K562 (cell line): ENCODE data around the gene FUT6. TPM values are rescaled to one million over a fixed set of nuclear protein-coding genes. Genes with fewer than 3 reads are reported as not detected.
A peak's percentile ranks its signal among the peaks of the same experiment; 100 is the strongest.

Experiments used
- DIDO1 ChIP-seq: fragments of 450-650 bp; IDR thresholded peaks from 2 replicates; pipeline ENCODE4 v1.6.1; 2016; ENCODE audit warnings: low read depth, missing biosample characterization, missing genetic modification characterization
- DMBX1 ChIP-seq: fragments of 250-450 bp; sonication (Bioruptor Pico); IDR thresholded peaks from 2 replicates; pipeline ENCODE4 v1.8.0; 2022; ENCODE audit warnings: inconsistent platforms, mild to moderate bottlenecking, moderate library complexity, borderline replicate concordance
- ELF1 ChIP-seq: fragments of 200-800 bp; sonication (Bioruptor generic); IDR thresholded peaks from 2 replicates; pipeline ENCODE4 v1.6.1; 2016; ENCODE audit warnings: missing genetic modification characterization, missing compliant biosample characterization
- EP300 ChIP-seq: IDR thresholded peaks from 2 replicates; pipeline ENCODE4 v1.6.1; 2012; ENCODE audit warnings: low read length, improper control_type of control experiment
- ETV1 ChIP-seq: fragments of 450-650 bp; conservative IDR thresholded peaks from 2 replicates; pipeline ENCODE4 v1.6.1; 2016; ENCODE audit warnings: missing genetic modification characterization, control low read depth, low read depth, missing compliant biosample characterization
- FOXO4 ChIP-seq: fragments of 450-650 bp; formaldehyde crosslinking; IDR thresholded peaks from 2 replicates; pipeline ENCODE4 v1.4.0; 2020; ENCODE audit warnings: mild to moderate bottlenecking, moderate library complexity
- HDAC3 ChIP-seq: fragments of 450-650 bp; IDR thresholded peaks from 2 replicates; pipeline ENCODE4 v1.6.1; 2018; ENCODE audit warnings: borderline replicate concordance, mild to moderate bottlenecking, moderate library complexity; ENCODE audit not compliant: partially characterized antibody
- HES1 ChIP-seq: fragments of 450-650 bp; IDR thresholded peaks from 2 replicates; pipeline ENCODE4 v1.6.1; 2016; ENCODE audit warnings: low read depth, mild to moderate bottlenecking, moderate library complexity
- NCOA1 ChIP-seq: fragments of 450-650 bp; IDR thresholded peaks from 2 replicates; pipeline ENCODE4 v1.6.1; 2016; ENCODE audit warnings: low read depth
- NCOA4 ChIP-seq: fragments of 450-650 bp; IDR thresholded peaks from 2 replicates; pipeline ENCODE4 v1.6.1; 2018; ENCODE audit warnings: mild to moderate bottlenecking; ENCODE audit not compliant: partially characterized antibody
- NKRF ChIP-seq: fragments of 450-650 bp; IDR thresholded peaks from 2 replicates; pipeline ENCODE4 v1.6.1; 2016; ENCODE audit warnings: borderline replicate concordance
- PATZ1 ChIP-seq: fragments of 250-450 bp; sonication (Bioruptor Pico); IDR thresholded peaks from 2 replicates; pipeline ENCODE4 v1.5.0; 2020; ENCODE audit warnings: mild to moderate bottlenecking, borderline replicate concordance
- RBM22 ChIP-seq: fragments of 200-400 bp; formaldehyde crosslinking; IDR thresholded peaks from 2 replicates; pipeline ENCODE4 v1.6.1; 2018; ENCODE audit warnings: low read length, low read depth; ENCODE audit not compliant: poor library complexity, severe bottlenecking
- TEAD2 ChIP-seq: fragments of 450-650 bp; IDR thresholded peaks from 2 replicates; pipeline ENCODE4 v1.6.1; 2016; ENCODE audit warnings: missing genetic modification characterization, control low read depth, missing compliant biosample characterization
- ZBED1 ChIP-seq: IDR thresholded peaks from 2 replicates; pipeline ENCODE4 v1.6.1; 2014
- ZBTB8A ChIP-seq: fragments of 450-650 bp; IDR thresholded peaks from 2 replicates; pipeline ENCODE4 v1.6.1; 2018; ENCODE audit warnings: mild to moderate bottlenecking, moderate library complexity; ENCODE audit not compliant: partially characterized antibody
- ZC3H11A ChIP-seq: IDR thresholded peaks from 2 replicates; pipeline ENCODE4 v1.6.1; 2012; ENCODE audit warnings: low read depth, low read length, improper control_type of control experiment
- ZNF174 ChIP-seq: fragments of 250-450 bp; sonication (Bioruptor Pico); IDR thresholded peaks from 2 replicates; pipeline ENCODE4 v1.4.0; 2020; ENCODE audit warnings: mild to moderate bottlenecking
- ZNF764 ChIP-seq: fragments of 250-450 bp; sonication (Bioruptor Pico); IDR thresholded peaks from 2 replicates; pipeline ENCODE4 v1.4.0; 2020; ENCODE audit warnings: low read depth, mild to moderate bottlenecking, moderate library complexity
- ZNF830 ChIP-seq: fragments of 250-450 bp; sonication (Bioruptor Pico); IDR thresholded peaks from 2 replicates; pipeline ENCODE4 v1.5.0; 2021; ENCODE audit warnings: mild to moderate bottlenecking
- polyA plus RNA-seq, 8 experiments: library from polyadenylated mRNA; depleted of rRNA in 4 of 8; stranded (reverse) in 5 of 8; unstranded in 3 of 8; fragments of >200 nt; fragmentation: Nextera tagmentation in 2 of 8; fragmentation: Illumina TruSeq in 1 of 8; extraction: Ambion mirVana in 2 of 8; extraction: Trizol in 1 of 8; gene quantifications; 2 replicates each; pipeline versions ENCODE4 v1.2.1 to v1.2.3, GENCODE V29; 2011 to 2014; ENCODE audit warnings: inconsistent platforms in 1 of 8, missing spikeins in 1 of 8
- total RNA-seq, 7 experiments: library from RNA; depleted of rRNA in 6 of 7; stranded (reverse); fragments of >200 nt in 6 of 7; fragmentation: Illumina TruSeq in 2 of 7; extraction: Trizol in 2 of 7; gene quantifications; 2 replicates each; pipeline versions ENCODE4 v1.2.1 to v1.2.3, GENCODE V29; 2011 to 2021; ENCODE audit warnings: low replicate concordance in 1 of 7
- TF ChIP-seq, protein P1 (sequence below): fragments of 250-450 bp; sonication (Bioruptor Pico); IDR thresholded peaks from 2 replicates; pipeline ENCODE4 v1.8.0; 2021; ENCODE audit warnings: borderline replicate concordance, mild to moderate bottlenecking, moderate library complexity; ENCODE audit not compliant: poor library complexity, severe bottlenecking

Gene FUT6
- total and polyA plus RNA-seq, 9 of the 15 experiments (the other 6 are each of a cell fraction or from before 2014, with no cell fraction given): 0.04 TPM; not detected in 8

GRCh38 chr19:5799247-5800241, 40.0 kb downstream of the FUT6 start (continued):
- no peak for TF ChIP-seq ZBTB8A
- TF ChIP-seq ELF1 (tag): 0 out of 2 replicates have a peak, but pooled peaks have one; percentile 34
- no peak for TF ChIP-seq ZNF830
- peak; percentile 92 for TF ChIP-seq DMBX1 (CRISPR knock-in tag)
- peak; percentile 82 for TF ChIP-seq NCOA1
- TF ChIP-seq NCOA4: no peak
- TF ChIP-seq TEAD2: no peak
- TF ChIP-seq DIDO1 (tag): no peak
- TF ChIP-seq, protein P1, sequence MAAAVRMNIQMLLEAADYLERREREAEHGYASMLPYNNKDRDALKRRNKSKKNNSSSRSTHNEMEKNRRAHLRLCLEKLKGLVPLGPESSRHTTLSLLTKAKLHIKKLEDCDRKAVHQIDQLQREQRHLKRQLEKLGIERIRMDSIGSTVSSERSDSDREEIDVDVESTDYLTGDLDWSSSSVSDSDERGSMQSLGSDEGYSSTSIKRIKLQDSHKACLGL: no peak
- TF ChIP-seq ZNF764 (CRISPR knock-in tag): no peak
- peak; percentile 89 for TF ChIP-seq HES1
- no peak for TF ChIP-seq PATZ1 (CRISPR knock-in tag)
- peak; percentile 76; the same call in 1 of the 2 replicates for TF ChIP-seq ZBED1
- TF ChIP-seq RBM22: no peak
- TF ChIP-seq ZNF174 (CRISPR knock-in tag): no peak
- TF ChIP-seq FOXO4 (CRISPR knock-in tag): no peak
- TF ChIP-seq ETV1 (tag): peak; percentile 90
- no peak for TF ChIP-seq ZC3H11A
- peak; percentile 92 for TF ChIP-seq EP300
- TF ChIP-seq NKRF: peak; percentile 50; the same call in 1 of the 2 replicates
- no peak for TF ChIP-seq HDAC3
